Measurements from ENCODE around the gene SLC24A4.

Gene SLC24A4

GRCh38 chr14:92484132-92484823 is 161.3 kb downstream of the SLC24A4 start:
- no peak overlapping the region for H3K4me3 ChIP-seq (ENCODE audit: low read length)
- no peak for DNase-seq (ENCODE audit: low read depth, low spot score)

- H3K4me3 ChIP-seq (ENCODE audit: low read length), result no peak overlapping the region
- no peak for DNase-seq (ENCODE audit: low read depth, low spot score)
Observed at GRCh38 chr14:92486881-92487280, 163.9 kb downstream of the SLC24A4 start.

GRCh38 chr14:92487513-92488133 is 164.7 kb downstream of the SLC24A4 start:
- DNase-seq (ENCODE audit: low read depth, low spot score), result no peak
- H3K4me3 ChIP-seq (ENCODE audit: low read length), result no peak overlapping the region

GRCh38 chr14:92489394-92490238 is 166.7 kb downstream of the SLC24A4 start:
- DNase-seq (ENCODE audit: low read depth, low spot score), result no peak
- no peak overlapping the region for H3K4me3 ChIP-seq (ENCODE audit: low read length)

- no peak overlapping the region for H3K4me3 ChIP-seq (ENCODE audit: low read length)
- DNase-seq (ENCODE audit: low read depth, low spot score), result no peak
Observed at GRCh38 chr14:92490239-92490959, 167.4 kb downstream of the SLC24A4 start.

- H3K4me3 ChIP-seq (ENCODE audit: low read length), result no peak overlapping the region
- no peak for DNase-seq (ENCODE audit: low read depth, low spot score)
Observed at GRCh38 chr14:92491782-92492181, 168.8 kb downstream of the SLC24A4 start.

GRCh38 chr14:92492258-92492657 is 169.3 kb downstream of the SLC24A4 start:
- H3K4me3 ChIP-seq (ENCODE audit: low read length), result no peak overlapping the region
- no peak for DNase-seq (ENCODE audit: low read depth, low spot score)

- H3K4me3 ChIP-seq (ENCODE audit: low read length), result no peak overlapping the region
- no peak for DNase-seq (ENCODE audit: low read depth, low spot score)
Observed at GRCh38 chr14:92493024-92493423, 170.1 kb downstream of the SLC24A4 start.

GRCh38 chr14:92493492-92493891 is 170.5 kb downstream of the SLC24A4 start:
- DNase-seq (ENCODE audit: low read depth, low spot score), result no peak
- no peak overlapping the region for H3K4me3 ChIP-seq (ENCODE audit: low read length)

GRCh38 chr14:92494512-92494911 is 171.5 kb downstream of the SLC24A4 start:
- no peak for DNase-seq (ENCODE audit: low read depth, low spot score)
- no peak overlapping the region for H3K4me3 ChIP-seq (ENCODE audit: low read length)

GRCh38 chr14:92495027-92495426 is 172.1 kb downstream of the SLC24A4 start:
- no peak for DNase-seq (ENCODE audit: low read depth, low spot score)
- H3K4me3 ChIP-seq (ENCODE audit: low read length), result no peak overlapping the region

- H3K4me3 ChIP-seq (ENCODE audit: low read length), result no peak overlapping the region
- no peak for DNase-seq (ENCODE audit: low read depth, low spot score)
Observed at GRCh38 chr14:92496191-92496857, 173.4 kb downstream of the SLC24A4 start.

- DNase-seq (ENCODE audit: low read depth, low spot score), result no peak
- H3K4me3 ChIP-seq (ENCODE audit: low read length), result no peak overlapping the region
Observed at GRCh38 chr14:92497391-92497790, 174.4 kb downstream of the SLC24A4 start.

GRCh38 chr14:92499234-92499633 is 176.3 kb downstream of the SLC24A4 start:
- no peak for DNase-seq (ENCODE audit: low read depth, low spot score)
- no peak overlapping the region for H3K4me3 ChIP-seq (ENCODE audit: low read length)

- H3K4me3 ChIP-seq (ENCODE audit: low read length), result no peak overlapping the region
- no peak for DNase-seq (ENCODE audit: low read depth, low spot score)
Observed at GRCh38 chr14:92500491-92500941, 177.6 kb downstream of the SLC24A4 start.

GRCh38 chr14:92501891-92502351 is 179.0 kb downstream of the SLC24A4 start:
- H3K4me3 ChIP-seq (ENCODE audit: low read length), result no peak overlapping the region
- DNase-seq (ENCODE audit: low read depth, low spot score), result no peak

- no peak for DNase-seq (ENCODE audit: low read depth, low spot score)
- H3K4me3 ChIP-seq (ENCODE audit: low read length), result no peak overlapping the region
Observed at GRCh38 chr14:92502541-92503286, 179.7 kb downstream of the SLC24A4 start.

All from Jurkat, Clone E6-1 (cell line).